Measurements from ENCODE around the gene CNTNAP5.

The CNTNAP5 gene

DNA sequence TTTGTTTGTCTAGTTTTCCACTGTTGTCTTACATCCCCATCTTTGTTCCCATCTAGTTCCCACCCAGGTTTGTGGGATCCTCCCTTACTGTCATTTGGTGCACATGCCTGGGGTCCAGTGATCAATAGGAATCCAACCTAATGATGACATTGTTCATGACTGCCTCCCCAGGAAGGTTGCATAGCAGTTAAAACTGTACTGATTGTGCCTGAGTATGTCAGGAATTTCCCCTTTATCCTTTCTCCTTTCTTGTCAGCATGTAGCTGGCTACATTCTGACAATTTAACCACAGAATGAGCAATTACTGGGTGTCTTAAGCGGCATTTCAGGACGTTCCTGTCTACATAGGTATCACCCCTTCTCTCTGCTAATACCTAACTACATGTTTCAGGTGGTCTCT, 653.0 kb downstream of the CNTNAP5 start:
- Histone ChIP-seq H3K36me3 (replicated peaks; ENCODE audit: low read depth, low read length) (no peaks in the 10 kb centered on the region), H3K4me2 (ENCODE audit: low read length) (no peak overlapping the region), H2AFZ (ENCODE audit: low read depth, low read length) (no peak overlapping the region), H3K4me1 (ENCODE audit: low read length) (no peaks in the 10 kb centered on the region), H4K20me1 (ENCODE audit: insufficient read depth, low read length) (no peaks in the 10 kb centered on the region), H3K9ac (ENCODE audit: low read length) (no peak overlapping the region), H3K79me2 (ENCODE audit: low read length) (no peaks in the 10 kb centered on the region), H3K9me3 (ENCODE audit: insufficient read depth, low read length) (no peaks in the 10 kb centered on the region), H3K4me3 (ENCODE audit: low read length) (no peak overlapping the region), H3K27me3 (ENCODE audit: low read depth, low read length) (no peaks in the 10 kb centered on the region), H3K27ac (ENCODE audit: low read length) (no peak overlapping the region)
- TF ChIP-seq, protein P1, sequence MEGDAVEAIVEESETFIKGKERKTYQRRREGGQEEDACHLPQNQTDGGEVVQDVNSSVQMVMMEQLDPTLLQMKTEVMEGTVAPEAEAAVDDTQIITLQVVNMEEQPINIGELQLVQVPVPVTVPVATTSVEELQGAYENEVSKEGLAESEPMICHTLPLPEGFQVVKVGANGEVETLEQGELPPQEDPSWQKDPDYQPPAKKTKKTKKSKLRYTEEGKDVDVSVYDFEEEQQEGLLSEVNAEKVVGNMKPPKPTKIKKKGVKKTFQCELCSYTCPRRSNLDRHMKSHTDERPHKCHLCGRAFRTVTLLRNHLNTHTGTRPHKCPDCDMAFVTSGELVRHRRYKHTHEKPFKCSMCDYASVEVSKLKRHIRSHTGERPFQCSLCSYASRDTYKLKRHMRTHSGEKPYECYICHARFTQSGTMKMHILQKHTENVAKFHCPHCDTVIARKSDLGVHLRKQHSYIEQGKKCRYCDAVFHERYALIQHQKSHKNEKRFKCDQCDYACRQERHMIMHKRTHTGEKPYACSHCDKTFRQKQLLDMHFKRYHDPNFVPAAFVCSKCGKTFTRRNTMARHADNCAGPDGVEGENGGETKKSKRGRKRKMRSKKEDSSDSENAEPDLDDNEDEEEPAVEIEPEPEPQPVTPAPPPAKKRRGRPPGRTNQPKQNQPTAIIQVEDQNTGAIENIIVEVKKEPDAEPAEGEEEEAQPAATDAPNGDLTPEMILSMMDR (IDR thresholded peaks at IDR 0.05; ENCODE audit: low read depth, low read length) = no peak
- no peak for TF ChIP-seq EZH2phosphoT487 (IDR thresholded peaks at IDR 0.05; ENCODE audit: low read depth)

DNA sequence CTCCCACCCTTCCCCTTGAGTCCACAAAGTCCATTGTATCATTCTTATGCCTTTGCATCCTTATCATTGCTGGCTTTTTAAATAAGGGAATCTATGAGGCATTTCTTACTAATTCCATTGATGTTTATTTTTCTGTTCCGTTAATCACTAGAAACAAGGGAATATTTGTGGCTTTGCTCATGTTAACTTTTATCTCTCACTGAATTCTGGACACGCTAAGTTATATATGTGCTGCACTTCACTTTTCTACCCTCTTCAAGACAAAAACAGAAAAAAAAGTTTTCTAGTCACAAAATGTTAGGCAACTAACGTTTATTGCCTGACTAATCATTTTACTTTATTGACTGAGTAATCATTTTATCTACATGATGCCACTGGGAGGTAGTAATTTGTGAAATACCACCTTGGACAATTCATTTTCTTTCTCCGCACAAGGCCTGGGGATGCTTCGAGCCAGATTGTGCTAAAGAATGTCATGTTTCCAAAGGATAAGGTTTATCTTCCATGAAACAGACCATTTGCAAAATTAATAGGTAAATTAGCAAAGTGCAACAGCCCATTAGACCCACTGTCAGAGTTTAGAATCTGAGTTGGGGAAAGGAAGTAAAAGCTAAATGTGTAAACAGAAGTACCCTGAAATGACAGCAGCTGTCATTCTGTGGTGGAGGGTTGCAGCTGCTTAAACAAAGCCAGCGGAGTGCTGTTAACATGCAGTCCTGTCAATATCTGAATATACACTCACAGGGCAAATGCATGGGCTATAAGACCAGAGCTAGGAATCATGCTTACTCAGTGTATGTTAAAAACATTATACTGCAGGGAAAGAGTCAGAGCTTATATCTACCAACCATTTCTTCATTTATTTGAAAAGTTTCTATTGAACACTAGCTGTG, 658.7 kb downstream of the CNTNAP5 start:
- Histone ChIP-seq H3K27ac (ENCODE audit: low read length) (no peak overlapping the region), H3K27me3 (ENCODE audit: low read depth, low read length) (no peaks in the 10 kb centered on the region), H3K9me3 (ENCODE audit: insufficient read depth, low read length) (no peaks in the 10 kb centered on the region), H4K20me1 (ENCODE audit: insufficient read depth, low read length) (no peaks in the 10 kb centered on the region), H3K4me1 (ENCODE audit: low read length) (peaks cover 8% of the 10 kb centered on the region), H3K79me2 (ENCODE audit: low read length) (no peaks in the 10 kb centered on the region), H3K4me3 (ENCODE audit: low read length) (no peak overlapping the region), H3K36me3 (replicated peaks; ENCODE audit: low read depth, low read length) (no peaks in the 10 kb centered on the region), H3K4me2 (ENCODE audit: low read length) (no peak overlapping the region), H3K9ac (ENCODE audit: low read length) (no peak overlapping the region), H2AFZ (ENCODE audit: low read depth, low read length) (no peak overlapping the region)
- TF ChIP-seq EZH2phosphoT487 (IDR thresholded peaks at IDR 0.05; ENCODE audit: low read depth) = no peak
- TF ChIP-seq, protein P1 (IDR thresholded peaks at IDR 0.05; ENCODE audit: low read depth, low read length) = no peak

DNA sequence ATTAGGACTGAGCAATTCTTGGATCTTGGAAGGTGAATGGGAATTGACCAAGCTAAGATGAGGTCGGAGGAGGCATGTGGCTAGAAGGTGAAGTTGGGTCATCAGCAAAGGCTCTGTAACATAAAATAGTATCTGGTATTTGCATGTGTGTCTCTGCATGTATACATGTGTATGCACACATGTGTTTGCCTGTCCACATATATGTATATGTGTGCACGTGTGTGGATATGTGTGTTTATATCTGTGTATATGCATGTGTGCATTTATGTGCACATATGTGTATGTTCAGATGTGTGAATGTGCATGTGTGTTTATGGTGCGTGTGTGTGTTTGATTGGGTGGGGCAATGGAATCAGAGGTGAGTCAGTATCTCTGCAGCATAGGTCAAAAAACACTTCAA, 664.3 kb downstream of the CNTNAP5 start:
- Histone ChIP-seq H2AFZ (ENCODE audit: low read depth, low read length) (no peak overlapping the region), H3K79me2 (ENCODE audit: low read length) (no peaks in the 10 kb centered on the region), H3K27me3 (ENCODE audit: low read depth, low read length) (no peaks in the 10 kb centered on the region), H3K9ac (ENCODE audit: low read length) (no peak overlapping the region), H3K9me3 (ENCODE audit: insufficient read depth, low read length) (no peaks in the 10 kb centered on the region), H3K36me3 (replicated peaks; ENCODE audit: low read depth, low read length) (no peaks in the 10 kb centered on the region), H4K20me1 (ENCODE audit: insufficient read depth, low read length) (no peaks in the 10 kb centered on the region), H3K4me2 (ENCODE audit: low read length) (no peak overlapping the region), H3K4me3 (ENCODE audit: low read length) (no peak overlapping the region), H3K27ac (ENCODE audit: low read length) (no peak overlapping the region), H3K4me1 (ENCODE audit: low read length) (peaks cover 8% of the 10 kb centered on the region)
- no peak for TF ChIP-seq EZH2phosphoT487 (IDR thresholded peaks at IDR 0.05; ENCODE audit: low read depth)
- TF ChIP-seq, protein P1 (IDR thresholded peaks at IDR 0.05; ENCODE audit: low read depth, low read length) = no peak

DNA sequence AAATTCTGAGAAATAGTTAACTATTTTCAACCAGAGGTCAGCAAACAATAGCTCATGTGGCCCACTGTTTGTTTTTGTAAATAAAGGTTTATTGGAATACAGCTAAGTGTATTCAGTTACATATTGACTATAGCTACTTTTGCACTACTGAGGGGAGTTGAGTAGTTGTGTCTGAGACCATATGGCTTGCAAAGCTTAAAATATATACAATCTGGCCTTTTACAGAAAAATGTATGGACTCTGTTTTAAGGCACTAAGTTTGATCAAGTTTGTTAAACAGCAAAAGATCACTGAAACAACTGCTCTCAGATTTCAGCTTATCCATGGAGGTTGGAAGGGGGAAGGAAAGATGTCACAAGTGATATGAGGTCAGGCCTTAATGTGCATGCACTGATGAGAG, 667.1 kb downstream of the CNTNAP5 start:
- Histone ChIP-seq H2AFZ (ENCODE audit: low read depth, low read length) (no peak overlapping the region), H3K4me1 (ENCODE audit: low read length) (peaks cover 4% of the 10 kb centered on the region), H3K4me3 (ENCODE audit: low read length) (no peak overlapping the region), H3K27me3 (ENCODE audit: low read depth, low read length) (no peaks in the 10 kb centered on the region), H3K4me2 (ENCODE audit: low read length) (no peak overlapping the region), H3K9ac (ENCODE audit: low read length) (no peak overlapping the region), H4K20me1 (ENCODE audit: insufficient read depth, low read length) (no peaks in the 10 kb centered on the region), H3K79me2 (ENCODE audit: low read length) (no peaks in the 10 kb centered on the region), H3K36me3 (replicated peaks; ENCODE audit: low read depth, low read length) (no peaks in the 10 kb centered on the region), H3K9me3 (ENCODE audit: insufficient read depth, low read length) (no peaks in the 10 kb centered on the region), H3K27ac (ENCODE audit: low read length) (no peak overlapping the region)
- no peak for TF ChIP-seq EZH2phosphoT487 (IDR thresholded peaks at IDR 0.05; ENCODE audit: low read depth)
- TF ChIP-seq, protein P1 (IDR thresholded peaks at IDR 0.05; ENCODE audit: low read depth, low read length) = no peak
